HepG2 (cell line): ENCODE results near the gene RAG2.

Experiments used
- ATF7-NPFF ChIP-seq: sonication (generic); formaldehyde crosslinking; IDR thresholded peaks from 2 replicates; pipeline ENCODE4 v1.8.1; 2023; ENCODE audit warnings: mild to moderate bottlenecking, low read depth, missing genetic modification reagents, moderate library complexity
- BRD4 ChIP-seq: sonication (generic); formaldehyde crosslinking; IDR thresholded peaks from 2 replicates; pipeline ENCODE4 v1.4.0; 2020; ENCODE audit warnings: missing genetic modification reagents
- HNF1B ChIP-seq: sonication (generic); formaldehyde crosslinking; IDR thresholded peaks from 2 replicates; pipeline ENCODE4 v1.5.1; 2020; ENCODE audit warnings: mild to moderate bottlenecking, moderate library complexity, missing genetic modification reagents
- KIAA2018 ChIP-seq: sonication (generic); formaldehyde crosslinking; IDR thresholded peaks from 2 replicates; pipeline ENCODE4 v1.5.0; 2020; ENCODE audit warnings: mild to moderate bottlenecking, missing genetic modification reagents, borderline replicate concordance
- RAD51 ChIP-seq: fragments of 450-650 bp; IDR thresholded peaks from 2 replicates; pipeline ENCODE4 v1.6.1; 2016; ENCODE audit warnings: borderline replicate concordance
- RNF2 ChIP-seq: fragments of 450-650 bp; conservative IDR thresholded peaks from 2 replicates; pipeline ENCODE4 v1.6.1; 2016; ENCODE audit warnings: low read depth
- ZNF10 ChIP-seq: sonication (generic); formaldehyde crosslinking; IDR thresholded peaks from 2 replicates; pipeline ENCODE4 v1.4.0; 2020; ENCODE audit warnings: mild to moderate bottlenecking, low read depth, missing genetic modification reagents, borderline replicate concordance
- ZNF292 ChIP-seq: sonication (generic); formaldehyde crosslinking; IDR thresholded peaks from 2 replicates; pipeline ENCODE4 v1.8.1; 2022; ENCODE audit warnings: mild to moderate bottlenecking, low read depth, missing genetic modification reagents, borderline replicate concordance
- ZNF737 ChIP-seq: sonication (generic); formaldehyde crosslinking; IDR thresholded peaks from 2 replicates; pipeline ENCODE4 v1.5.0; 2020; ENCODE audit warnings: missing genetic modification reagents, mild to moderate bottlenecking, borderline replicate concordance
- TF ChIP-seq, protein P1 (sequence below): sonication (generic); formaldehyde crosslinking; IDR thresholded peaks from 2 replicates; pipeline ENCODE4 v1.5.0; 2020; ENCODE audit warnings: mild to moderate bottlenecking, missing genetic modification reagents, moderate library complexity

DNA sequence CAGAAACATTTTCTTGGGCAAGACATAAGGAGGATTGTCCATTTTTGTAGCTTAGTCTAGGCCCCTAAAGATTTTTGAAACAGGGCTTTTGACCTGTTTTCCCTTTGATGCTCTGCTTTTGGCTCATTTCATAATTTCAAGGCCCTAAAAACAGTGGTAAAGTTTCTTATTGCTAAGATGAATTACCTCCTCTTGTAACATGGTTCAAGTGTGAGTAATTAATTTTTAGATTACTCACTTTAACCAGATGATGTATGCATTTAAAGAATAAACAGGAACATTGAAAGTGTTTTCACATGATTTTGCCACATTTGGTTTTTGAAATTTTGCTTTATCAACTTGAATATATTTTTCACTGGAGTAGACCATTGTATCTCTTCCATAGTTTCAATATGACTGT lies 1.2 kb downstream of the RAG2 start:
- TF ChIP-seq BRD4 (CRISPR knock-in tag) (no peak), RNF2 (no peak), ZNF737 (CRISPR knock-in tag) (no peak), RAD51 (no peak), KIAA2018 (CRISPR knock-in tag) (no peak), ZNF292 (CRISPR knock-in tag) (no peak), HNF1B (CRISPR knock-in tag) (no peak), ATF7-NPFF (CRISPR knock-in tag) (no peak), ZNF10 (no peak)
- TF ChIP-seq, protein P1, sequence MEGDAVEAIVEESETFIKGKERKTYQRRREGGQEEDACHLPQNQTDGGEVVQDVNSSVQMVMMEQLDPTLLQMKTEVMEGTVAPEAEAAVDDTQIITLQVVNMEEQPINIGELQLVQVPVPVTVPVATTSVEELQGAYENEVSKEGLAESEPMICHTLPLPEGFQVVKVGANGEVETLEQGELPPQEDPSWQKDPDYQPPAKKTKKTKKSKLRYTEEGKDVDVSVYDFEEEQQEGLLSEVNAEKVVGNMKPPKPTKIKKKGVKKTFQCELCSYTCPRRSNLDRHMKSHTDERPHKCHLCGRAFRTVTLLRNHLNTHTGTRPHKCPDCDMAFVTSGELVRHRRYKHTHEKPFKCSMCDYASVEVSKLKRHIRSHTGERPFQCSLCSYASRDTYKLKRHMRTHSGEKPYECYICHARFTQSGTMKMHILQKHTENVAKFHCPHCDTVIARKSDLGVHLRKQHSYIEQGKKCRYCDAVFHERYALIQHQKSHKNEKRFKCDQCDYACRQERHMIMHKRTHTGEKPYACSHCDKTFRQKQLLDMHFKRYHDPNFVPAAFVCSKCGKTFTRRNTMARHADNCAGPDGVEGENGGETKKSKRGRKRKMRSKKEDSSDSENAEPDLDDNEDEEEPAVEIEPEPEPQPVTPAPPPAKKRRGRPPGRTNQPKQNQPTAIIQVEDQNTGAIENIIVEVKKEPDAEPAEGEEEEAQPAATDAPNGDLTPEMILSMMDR (CRISPR knock-in tag): no peak
